ENCODE results near the gene COL25A1.

The COL25A1 gene

DNA sequence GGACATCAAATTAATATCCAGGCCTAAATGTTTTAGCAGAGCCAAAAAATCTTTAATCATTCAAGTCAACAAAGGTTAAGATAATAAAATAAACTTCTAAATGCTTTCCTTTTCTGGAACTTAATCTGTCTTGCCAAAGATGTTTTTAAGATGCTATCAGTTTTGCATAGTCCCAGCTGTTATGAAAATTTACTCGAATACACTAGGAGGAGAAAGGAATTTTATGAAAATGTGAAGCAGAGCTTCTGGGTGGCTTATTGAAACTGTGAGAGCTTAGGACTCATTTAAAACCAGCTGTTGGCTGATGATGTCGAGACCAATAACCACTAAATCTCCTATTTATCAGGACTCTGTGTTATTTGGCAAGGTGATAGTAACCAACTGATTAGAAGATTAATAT is 337.4 kb downstream of the COL25A1 start:
- no peak overlapping the region for H3K9ac ChIP-seq (ENCODE audit: low read depth, low read length)
- H3K4me1 ChIP-seq (ENCODE audit: control insufficient read depth, insufficient read depth, low read length), result no peaks in the 10 kb centered on the region
- no peaks in the 10 kb centered on the region for H3K27me3 ChIP-seq (ENCODE audit: control insufficient read depth, insufficient read depth, low read length)
- H3K9me3 ChIP-seq (ENCODE audit: control insufficient read depth, insufficient read depth, low read length), result no peaks in the 10 kb centered on the region
- H3K36me3 ChIP-seq (ENCODE audit: control insufficient read depth, insufficient read depth, low read length), result no peaks in the 10 kb centered on the region
- H3K4me3 ChIP-seq (ENCODE audit: low read depth, low read length), result no peak overlapping the region

- H3K9ac ChIP-seq (ENCODE audit: low read depth, low read length), result no peak overlapping the region
- no peaks in the 10 kb centered on the region for H3K27me3 ChIP-seq (ENCODE audit: control insufficient read depth, insufficient read depth, low read length)
- H3K4me1 ChIP-seq (ENCODE audit: control insufficient read depth, insufficient read depth, low read length), result no peaks in the 10 kb centered on the region
- H3K36me3 ChIP-seq (ENCODE audit: control insufficient read depth, insufficient read depth, low read length), result no peaks in the 10 kb centered on the region
- no peaks in the 10 kb centered on the region for H3K9me3 ChIP-seq (ENCODE audit: control insufficient read depth, insufficient read depth, low read length)
- no peak overlapping the region for H3K4me3 ChIP-seq (ENCODE audit: low read depth, low read length)
These were observed 338.5 kb downstream of the COL25A1 start for GRCh38 chr4:108963910-108964309.

DNA sequence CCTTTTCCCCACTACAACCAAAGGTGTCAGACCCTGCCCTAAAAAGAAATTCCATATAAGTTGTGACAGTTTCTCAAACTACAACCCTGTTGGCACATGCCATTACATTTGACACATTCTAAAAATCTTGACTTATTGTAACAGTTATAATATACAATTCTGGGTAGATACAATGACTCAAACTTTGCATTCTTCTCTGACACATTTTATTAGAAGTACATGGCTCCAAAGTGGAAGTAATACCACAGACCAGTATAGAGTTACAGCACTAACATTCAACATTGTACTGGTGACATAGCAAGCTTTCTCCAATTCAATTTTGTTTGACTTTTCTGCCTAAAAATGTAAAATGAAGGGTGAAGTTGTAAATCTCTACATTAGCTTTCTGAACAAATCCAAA is 343.0 kb downstream of the COL25A1 start:
- Histone ChIP-seq H3K9ac (ENCODE audit: low read depth, low read length) (no peak overlapping the region), H3K4me3 (ENCODE audit: low read depth, low read length) (no peak overlapping the region), H3K36me3 (ENCODE audit: control insufficient read depth, insufficient read depth, low read length) (no peaks in the 10 kb centered on the region), H3K27me3 (ENCODE audit: control insufficient read depth, insufficient read depth, low read length) (no peaks in the 10 kb centered on the region), H3K9me3 (ENCODE audit: control insufficient read depth, insufficient read depth, low read length) (no peaks in the 10 kb centered on the region), H3K4me1 (ENCODE audit: control insufficient read depth, insufficient read depth, low read length) (no peaks in the 10 kb centered on the region)

DNA sequence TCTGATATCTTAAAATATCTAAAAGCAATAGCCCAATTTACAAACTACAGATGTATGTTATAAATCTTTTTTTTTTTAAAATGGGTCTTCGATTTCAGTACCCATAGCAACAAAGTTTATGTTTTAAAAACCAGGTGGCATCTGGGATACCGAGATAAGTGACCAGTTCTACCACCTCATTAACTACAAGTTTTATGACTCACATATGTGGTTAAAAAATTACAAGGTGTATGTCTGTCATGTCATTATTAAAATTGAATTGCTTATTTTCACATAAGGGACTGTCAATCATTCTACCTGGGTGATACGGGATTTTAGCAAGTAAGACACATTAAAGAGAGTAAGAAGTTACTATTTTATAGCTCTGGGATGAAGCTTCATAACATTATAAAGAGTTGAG is 347.6 kb downstream of the COL25A1 start:
- Histone ChIP-seq H3K36me3 (ENCODE audit: control insufficient read depth, insufficient read depth, low read length) (no peaks in the 10 kb centered on the region), H3K9me3 (ENCODE audit: control insufficient read depth, insufficient read depth, low read length) (no peaks in the 10 kb centered on the region), H3K4me3 (ENCODE audit: low read depth, low read length) (no peak overlapping the region), H3K27me3 (ENCODE audit: control insufficient read depth, insufficient read depth, low read length) (no peaks in the 10 kb centered on the region), H3K4me1 (ENCODE audit: control insufficient read depth, insufficient read depth, low read length) (peaks cover 4% of the 10 kb centered on the region), H3K9ac (ENCODE audit: low read depth, low read length) (no peak overlapping the region)

DNA sequence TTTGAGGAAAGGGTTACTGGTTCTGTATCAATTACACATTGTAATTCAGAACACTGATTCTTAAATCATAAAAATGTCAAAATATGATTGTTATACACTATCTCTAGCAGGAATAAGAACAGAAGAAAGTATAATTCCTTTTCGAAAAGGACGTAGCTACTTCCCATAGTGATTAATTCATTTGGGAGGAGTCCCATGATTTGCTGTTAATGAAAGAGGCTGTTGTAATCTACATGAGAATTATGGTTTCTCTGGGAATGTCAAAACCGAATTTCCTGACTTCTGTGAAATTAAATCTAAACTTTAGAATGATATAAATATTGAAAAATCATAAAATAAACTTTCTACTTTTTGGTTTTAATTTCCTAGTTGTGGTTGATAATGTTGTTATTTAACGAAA is 348.5 kb downstream of the COL25A1 start:
- H3K4me1 ChIP-seq (ENCODE audit: control insufficient read depth, insufficient read depth, low read length), result peaks cover 4% of the 10 kb centered on the region
- no peaks in the 10 kb centered on the region for H3K27me3 ChIP-seq (ENCODE audit: control insufficient read depth, insufficient read depth, low read length)
- H3K36me3 ChIP-seq (ENCODE audit: control insufficient read depth, insufficient read depth, low read length), result no peaks in the 10 kb centered on the region
- no peaks in the 10 kb centered on the region for H3K9me3 ChIP-seq (ENCODE audit: control insufficient read depth, insufficient read depth, low read length)
- H3K4me3 ChIP-seq (ENCODE audit: low read depth, low read length), result no peak overlapping the region
- H3K9ac ChIP-seq (ENCODE audit: low read depth, low read length), result no peak overlapping the region

DNA sequence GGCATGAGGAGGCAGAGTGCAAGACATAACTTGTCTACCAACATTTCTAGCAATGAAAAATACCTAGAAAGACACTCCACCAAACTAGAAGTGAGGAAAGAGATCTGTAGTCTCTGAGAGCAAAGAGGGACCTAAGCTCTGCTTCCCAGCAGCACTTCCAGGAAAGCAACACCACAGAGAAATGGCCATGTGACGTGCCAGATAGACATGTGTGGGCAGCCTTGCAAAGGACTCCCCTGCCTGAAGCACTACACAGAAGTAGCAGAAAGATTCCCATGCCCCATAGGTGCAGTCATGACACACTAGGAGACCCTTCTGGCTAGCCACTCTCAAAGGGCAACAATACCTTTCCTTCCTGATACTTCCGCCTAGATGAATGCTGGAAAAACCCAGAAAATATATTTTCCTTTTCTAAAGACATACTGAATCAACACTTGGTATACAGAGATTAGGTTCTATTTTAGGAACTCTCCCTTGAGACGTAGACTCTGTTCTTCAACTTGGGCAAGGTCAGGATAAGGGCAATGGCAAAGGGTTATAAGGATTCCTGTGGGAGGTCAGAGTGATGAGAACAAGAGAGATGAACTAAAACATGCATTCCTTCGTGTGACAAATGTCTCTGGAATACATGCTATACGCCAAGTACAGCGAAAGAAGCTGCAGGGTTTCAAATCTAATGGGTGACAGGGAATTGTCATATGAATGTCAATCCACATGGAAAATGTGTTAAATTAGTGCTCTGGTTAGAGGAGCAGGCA is 352.1 kb downstream of the COL25A1 start:
- H3K9me3 ChIP-seq (ENCODE audit: control insufficient read depth, insufficient read depth, low read length), result no peaks in the 10 kb centered on the region
- H3K4me1 ChIP-seq (ENCODE audit: control insufficient read depth, insufficient read depth, low read length), result peaks cover 4% of the 10 kb centered on the region
- no peaks in the 10 kb centered on the region for H3K36me3 ChIP-seq (ENCODE audit: control insufficient read depth, insufficient read depth, low read length)
- H3K4me3 ChIP-seq (ENCODE audit: low read depth, low read length), result no peak overlapping the region
- no peaks in the 10 kb centered on the region for H3K27me3 ChIP-seq (ENCODE audit: control insufficient read depth, insufficient read depth, low read length)
- no peak overlapping the region for H3K9ac ChIP-seq (ENCODE audit: low read depth, low read length)

- H3K4me1 ChIP-seq (ENCODE audit: control insufficient read depth, insufficient read depth, low read length), result no peaks in the 10 kb centered on the region
- H3K27me3 ChIP-seq (ENCODE audit: control insufficient read depth, insufficient read depth, low read length), result no peaks in the 10 kb centered on the region
- H3K9ac ChIP-seq (ENCODE audit: low read depth, low read length), result no peak overlapping the region
- H3K36me3 ChIP-seq (ENCODE audit: control insufficient read depth, insufficient read depth, low read length), result no peaks in the 10 kb centered on the region
- H3K4me3 ChIP-seq (ENCODE audit: low read depth, low read length), result no peak overlapping the region
- no peaks in the 10 kb centered on the region for H3K9me3 ChIP-seq (ENCODE audit: control insufficient read depth, insufficient read depth, low read length)
These were observed 354.9 kb downstream of the COL25A1 start for GRCh38 chr4:108947526-108947925.

- Histone ChIP-seq H3K4me1 (ENCODE audit: control insufficient read depth, insufficient read depth, low read length) (no peaks in the 10 kb centered on the region), H3K36me3 (ENCODE audit: control insufficient read depth, insufficient read depth, low read length) (no peaks in the 10 kb centered on the region), H3K9ac (ENCODE audit: low read depth, low read length) (no peak overlapping the region), H3K27me3 (ENCODE audit: control insufficient read depth, insufficient read depth, low read length) (no peaks in the 10 kb centered on the region), H3K9me3 (ENCODE audit: control insufficient read depth, insufficient read depth, low read length) (no peaks in the 10 kb centered on the region), H3K4me3 (ENCODE audit: low read depth, low read length) (no peak overlapping the region)
These were observed 356.2 kb downstream of the COL25A1 start for GRCh38 chr4:108946237-108946636.

GRCh38 chr4:108943976-108944591 is 358.4 kb downstream of the COL25A1 start:
- Histone ChIP-seq H3K27me3 (ENCODE audit: control insufficient read depth, insufficient read depth, low read length) (no peaks in the 10 kb centered on the region), H3K4me1 (ENCODE audit: control insufficient read depth, insufficient read depth, low read length) (peaks cover 5% of the 10 kb centered on the region), H3K4me3 (ENCODE audit: low read depth, low read length) (no peak overlapping the region), H3K9ac (ENCODE audit: low read depth, low read length) (no peak overlapping the region), H3K9me3 (ENCODE audit: control insufficient read depth, insufficient read depth, low read length) (no peaks in the 10 kb centered on the region), H3K36me3 (ENCODE audit: control insufficient read depth, insufficient read depth, low read length) (no peaks in the 10 kb centered on the region)

GRCh38 chr4:108943371-108943770 is 359.1 kb downstream of the COL25A1 start:
- Histone ChIP-seq H3K9me3 (ENCODE audit: control insufficient read depth, insufficient read depth, low read length) (no peaks in the 10 kb centered on the region), H3K4me3 (ENCODE audit: low read depth, low read length) (no peak overlapping the region), H3K27me3 (ENCODE audit: control insufficient read depth, insufficient read depth, low read length) (no peaks in the 10 kb centered on the region), H3K4me1 (ENCODE audit: control insufficient read depth, insufficient read depth, low read length) (peaks cover 5% of the 10 kb centered on the region), H3K9ac (ENCODE audit: low read depth, low read length) (no peak overlapping the region), H3K36me3 (ENCODE audit: control insufficient read depth, insufficient read depth, low read length) (no peaks in the 10 kb centered on the region)

DNA sequence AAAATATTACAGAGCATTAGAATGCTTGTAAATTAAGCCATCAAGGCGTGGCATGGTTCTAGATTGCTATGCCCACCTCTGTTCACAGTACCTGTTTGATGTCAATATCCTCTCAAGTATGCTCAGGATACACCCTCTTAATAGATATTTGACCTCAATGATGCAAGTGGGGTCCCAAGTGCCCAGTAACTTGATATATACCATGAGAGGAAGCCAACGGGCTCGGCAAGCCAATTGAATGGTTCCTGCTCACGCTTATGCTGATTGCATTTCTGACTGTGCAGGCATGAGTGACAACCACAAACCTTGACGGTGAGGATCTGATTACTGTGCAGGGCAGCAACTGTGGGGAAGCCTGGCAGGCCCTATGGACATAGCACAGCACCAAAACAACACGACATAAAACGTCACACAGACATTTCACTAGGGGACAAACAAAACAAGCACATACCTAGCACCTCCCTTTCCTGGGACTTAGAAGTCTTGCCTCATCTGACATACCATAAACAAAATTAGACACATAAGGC is 360.5 kb downstream of the COL25A1 start:
- H3K27me3 ChIP-seq (ENCODE audit: control insufficient read depth, insufficient read depth, low read length), result no peaks in the 10 kb centered on the region
- H3K9ac ChIP-seq (ENCODE audit: low read depth, low read length), result no peak overlapping the region
- H3K9me3 ChIP-seq (ENCODE audit: control insufficient read depth, insufficient read depth, low read length), result no peaks in the 10 kb centered on the region
- no peak overlapping the region for H3K4me3 ChIP-seq (ENCODE audit: low read depth, low read length)
- peaks cover 5% of the 10 kb centered on the region for H3K4me1 ChIP-seq (ENCODE audit: control insufficient read depth, insufficient read depth, low read length)
- H3K36me3 ChIP-seq (ENCODE audit: control insufficient read depth, insufficient read depth, low read length), result no peaks in the 10 kb centered on the region

DNA sequence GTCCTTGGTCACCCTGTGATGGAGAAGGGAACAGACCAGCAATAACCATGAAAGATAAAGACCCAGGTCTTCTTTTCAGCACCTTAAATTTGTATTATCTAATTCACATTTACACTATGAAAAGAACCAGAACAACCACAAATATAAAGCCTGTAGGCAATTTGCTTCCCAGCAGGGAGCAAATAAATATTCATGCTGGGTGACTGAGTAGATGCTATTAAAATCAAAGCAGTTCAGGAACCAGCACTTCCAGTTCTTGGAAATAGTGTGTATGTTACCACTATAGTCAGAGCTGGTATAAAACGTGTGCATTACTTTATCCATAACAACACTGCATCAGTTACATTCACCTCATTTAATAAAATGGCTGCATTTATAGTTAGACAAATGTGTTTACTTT is 361.8 kb downstream of the COL25A1 start:
- Histone ChIP-seq H3K9ac (ENCODE audit: low read depth, low read length) (no peak overlapping the region), H3K9me3 (ENCODE audit: control insufficient read depth, insufficient read depth, low read length) (no peaks in the 10 kb centered on the region), H3K4me3 (ENCODE audit: low read depth, low read length) (no peak overlapping the region), H3K4me1 (ENCODE audit: control insufficient read depth, insufficient read depth, low read length) (peaks cover 5% of the 10 kb centered on the region), H3K36me3 (ENCODE audit: control insufficient read depth, insufficient read depth, low read length) (no peaks in the 10 kb centered on the region), H3K27me3 (ENCODE audit: control insufficient read depth, insufficient read depth, low read length) (no peaks in the 10 kb centered on the region)

Data from iPS-15b (cell line).